ENCODE data around the gene KDM4C.

Gene KDM4C

GRCh38 chr9:6907772-6908381, 150.1 kb downstream of the KDM4C start:
- peak; percentile 65; the same call in 1 of the 2 replicates for TF ChIP-seq CTCF (conservative IDR thresholded peaks at IDR 0.05; ENCODE audit: low read depth, low read length)
- Histone ChIP-seq H3K4me1 (ENCODE audit: low read depth, poor library complexity, severe bottlenecking) (no peaks in the 10 kb centered on the region), H3K4me2 (no peak overlapping the region), H3K4me3 (IDR thresholded peaks at IDR 0.05; ENCODE audit: insufficient read depth, low read depth, low read length) (no peak overlapping the region), H3K27me3 (ENCODE audit: insufficient read depth, low read depth) (no peaks in the 10 kb centered on the region), H3K36me3 (ENCODE audit: insufficient read depth) (no peaks in the 10 kb centered on the region), H4K20me1 (ENCODE audit: insufficient read depth) (no peaks in the 10 kb centered on the region), H3K27ac (no peak overlapping the region), H3K9ac (no peak overlapping the region), H2AFZ (ENCODE audit: low read depth) (no peak overlapping the region), H3K79me2 (ENCODE audit: insufficient read depth, low read depth) (no peaks in the 10 kb centered on the region)

GRCh38 chr9:6909181-6909580, 151.4 kb downstream of the KDM4C start:
- H3K4me2 ChIP-seq, result no peak overlapping the region
- no peak overlapping the region for H3K9ac ChIP-seq
- no peaks in the 10 kb centered on the region for H3K79me2 ChIP-seq (ENCODE audit: insufficient read depth, low read depth)
- no peak overlapping the region for H2AFZ ChIP-seq (ENCODE audit: low read depth)
- no peak overlapping the region for H3K27ac ChIP-seq
- H3K27me3 ChIP-seq (ENCODE audit: insufficient read depth, low read depth), result no peaks in the 10 kb centered on the region
- TF ChIP-seq CTCF (conservative IDR thresholded peaks at IDR 0.05; ENCODE audit: low read depth, low read length), result no peak
- no peaks in the 10 kb centered on the region for H3K36me3 ChIP-seq (ENCODE audit: insufficient read depth)
- H3K4me3 ChIP-seq (IDR thresholded peaks at IDR 0.05; ENCODE audit: insufficient read depth, low read depth, low read length), result no peak overlapping the region
- no peaks in the 10 kb centered on the region for H3K4me1 ChIP-seq (ENCODE audit: low read depth, poor library complexity, severe bottlenecking)
- H4K20me1 ChIP-seq (ENCODE audit: insufficient read depth), result no peaks in the 10 kb centered on the region

- peak; percentile 58 for TF ChIP-seq CTCF (conservative IDR thresholded peaks at IDR 0.05; ENCODE audit: low read depth, low read length)
- H3K27me3 ChIP-seq (ENCODE audit: insufficient read depth, low read depth), result no peaks in the 10 kb centered on the region
- H3K4me2 ChIP-seq, result no peak overlapping the region
Observed at GRCh38 chr9:6910032-6910431, 152.3 kb downstream of the KDM4C start.

GRCh38 chr9:6910497-6910896, 152.7 kb downstream of the KDM4C start:
- Histone ChIP-seq H3K4me3 (IDR thresholded peaks at IDR 0.05; ENCODE audit: insufficient read depth, low read depth, low read length) (no peak overlapping the region), H3K27ac (no peak overlapping the region), H3K27me3 (ENCODE audit: insufficient read depth, low read depth) (no peaks in the 10 kb centered on the region), H3K36me3 (ENCODE audit: insufficient read depth) (no peaks in the 10 kb centered on the region), H4K20me1 (ENCODE audit: insufficient read depth) (no peaks in the 10 kb centered on the region), H2AFZ (ENCODE audit: low read depth) (no peak overlapping the region), H3K79me2 (ENCODE audit: insufficient read depth, low read depth) (no peaks in the 10 kb centered on the region), H3K9ac (no peak overlapping the region), H3K4me2 (no peak overlapping the region), H3K4me1 (ENCODE audit: low read depth, poor library complexity, severe bottlenecking) (no peaks in the 10 kb centered on the region)
- no peak; the same call in 1 of the 2 replicates for TF ChIP-seq CTCF (conservative IDR thresholded peaks at IDR 0.05; ENCODE audit: low read depth, low read length)

More at GRCh38 chr9:6910032-6910431, 152.3 kb downstream of the KDM4C start:
- Histone ChIP-seq H3K27ac (no peak overlapping the region), H3K36me3 (ENCODE audit: insufficient read depth) (no peaks in the 10 kb centered on the region), H4K20me1 (ENCODE audit: insufficient read depth) (no peaks in the 10 kb centered on the region), H3K9ac (no peak overlapping the region), H2AFZ (ENCODE audit: low read depth) (no peak overlapping the region), H3K4me3 (IDR thresholded peaks at IDR 0.05; ENCODE audit: insufficient read depth, low read depth, low read length) (no peak overlapping the region), H3K79me2 (ENCODE audit: insufficient read depth, low read depth) (no peaks in the 10 kb centered on the region), H3K4me1 (ENCODE audit: low read depth, poor library complexity, severe bottlenecking) (no peaks in the 10 kb centered on the region)

Data from KMS-11 (cell line).